GM12891 (cell line): ENCODE results near the gene BDNF.

ENCODE experiments used
- POLR2A ChIP-seq: IDR thresholded peaks from 2 replicates; pipeline ENCODE4 v1.6.1; 2011; ENCODE audit warnings: low read depth, low read length, control low read depth
- POLR2AphosphoS5 ChIP-seq: IDR thresholded peaks from 2 replicates; pipeline ENCODE4 v1.6.1; 2011; ENCODE audit warnings: low read depth, low read length, control low read depth
- SPI1 ChIP-seq: IDR thresholded peaks from 2 replicates; pipeline ENCODE4 v1.6.1; 2011; ENCODE audit warnings: low read depth, low read length, control low read depth
- TAF1 ChIP-seq: IDR thresholded peaks from 2 replicates; pipeline ENCODE4 v1.6.1; 2011; ENCODE audit warnings: low read depth, low read length, control low read depth

- no peak for TF ChIP-seq POLR2A
- TF ChIP-seq TAF1: no peak
- TF ChIP-seq POLR2AphosphoS5: no peak
- TF ChIP-seq SPI1: no peak
Observed at GRCh38 chr11:27611947-27612455, 88.3 kb downstream of the BDNF start.
